Ascending aorta (tissue), 2 donors: ENCODE data around the gene FRMD1. TPM values are rescaled to one million over a fixed set of nuclear protein-coding genes. Genes with fewer than 3 reads are reported as not detected.

Source experiments
- DNase-seq, 2 donors: peaks; one replicate each; pipeline ENCODE4 v3.0.0-alpha.2; 2019; ENCODE audit warnings: low spot score in 2 of 2
- H3K27ac ChIP-seq, 2 donors: fragments of 200-600 bp; sonication (generic); one replicate each; pipeline ENCODE4 v1.5.1; 2016 to 2017; ENCODE audit warnings: mild to moderate bottlenecking in 1 of 2
- H3K27me3 ChIP-seq: fragments of 200-600 bp; sonication (generic); one replicate; pipeline ENCODE4 v1.5.1; 2017
- H3K36me3 ChIP-seq, 2 donors: fragments of 200-600 bp; sonication (generic); one replicate each; pipeline ENCODE4 v1.5.1; 2016
- H3K4me1 ChIP-seq, 2 donors: fragments of 200-600 bp; sonication (generic); one replicate each; pipeline ENCODE4 v1.5.1; 2016 to 2017; ENCODE audit warnings: mild to moderate bottlenecking in 1 of 2
- H3K4me3 ChIP-seq, 2 donors: fragments of 200-600 bp; sonication (generic); one replicate each; pipeline ENCODE4 v1.5.1; 2016 to 2017; ENCODE audit warnings: mild to moderate bottlenecking in 1 of 2
- H3K9me3 ChIP-seq, 2 donors: fragments of 200-600 bp; sonication (generic); one replicate each; pipeline ENCODE4 v1.5.1; 2016
- CTCF ChIP-seq, 3 experiments: fragments of 200-600 bp in 2 of 3; fragments of 450-650 bp in 1 of 3; sonication (generic) in 2 of 3; IDR thresholded peaks; one replicate each; pipeline ENCODE4 v1.5.1; 2016 to 2019; ENCODE audit warnings: antibody characterized with exemption in 3 of 3, mild to moderate bottlenecking in 1 of 3, moderate library complexity in 1 of 3
- intact Hi-C: fragments of 100-400 bp; cut with DNase I; formaldehyde crosslinking; loops from one replicate; pipeline ENCODE4 v1.15.1; 2023
- total RNA-seq: library from RNA; depleted of rRNA; stranded (reverse); fragments of >200 nt; gene quantifications from one replicate; pipeline ENCODE4 v1.1.0, GENCODE V29; 2016

Gene FRMD1
- total RNA-seq, 1 donor from 2014 or later, result not detected

- Histone ChIP-seq H3K27me3 (no peaks in the 10 kb centered on the region), H3K4me1 (no peaks in the 10 kb centered on the region), H3K4me3 (no peak overlapping the region), H3K36me3 (no peaks in the 10 kb centered on the region), H3K27ac (no peak overlapping the region), H3K9me3 (no peaks in the 10 kb centered on the region)
- no peak for TF ChIP-seq CTCF (IDR thresholded peaks at IDR 0.05)
- intact Hi-C loops, result no loop called here
- no peak for DNase-seq
Measured at GRCh38 chr6:168120390-168121302, 41.6 kb upstream of the FRMD1 start.

GRCh38 chr6:168119539-168119938 is 40.5 kb upstream of the FRMD1 start:
- no peaks in the 10 kb centered on the region for H3K4me1 ChIP-seq
- intact Hi-C loops, result no loop called here
- H3K4me3 ChIP-seq, result no peak overlapping the region
- no peaks in the 10 kb centered on the region for H3K36me3 ChIP-seq
- DNase-seq, result no peak
- no peak for TF ChIP-seq CTCF (IDR thresholded peaks at IDR 0.05)
- no peaks in the 10 kb centered on the region for H3K27me3 ChIP-seq
- no peak overlapping the region for H3K27ac ChIP-seq
- H3K9me3 ChIP-seq, result no peaks in the 10 kb centered on the region

- DNase-seq, result no peak
- intact Hi-C loops, result no loop called here
- Histone ChIP-seq H3K27me3 (no peaks in the 10 kb centered on the region), H3K9me3 (no peaks in the 10 kb centered on the region), H3K4me3 (no peak overlapping the region), H3K27ac (no peak overlapping the region), H3K4me1 (no peaks in the 10 kb centered on the region), H3K36me3 (no peaks in the 10 kb centered on the region)
- no peak for TF ChIP-seq CTCF (IDR thresholded peaks at IDR 0.05)
Measured at GRCh38 chr6:168118935-168119334, 39.9 kb upstream of the FRMD1 start.

GRCh38 chr6:168117942-168118341 is 38.9 kb upstream of the FRMD1 start:
- Histone ChIP-seq H3K27ac (no peak overlapping the region), H3K4me1 (no peaks in the 10 kb centered on the region), H3K27me3 (no peaks in the 10 kb centered on the region), H3K9me3 (no peaks in the 10 kb centered on the region), H3K36me3 (no peaks in the 10 kb centered on the region), H3K4me3 (no peak overlapping the region)
- TF ChIP-seq CTCF (IDR thresholded peaks at IDR 0.05), result no peak
- intact Hi-C loops, result no loop called here
- no peak for DNase-seq

GRCh38 chr6:168116975-168117899 is 38.2 kb upstream of the FRMD1 start:
- Histone ChIP-seq H3K4me3 (no peak overlapping the region), H3K4me1 (no peaks in the 10 kb centered on the region), H3K27me3 (no peaks in the 10 kb centered on the region), H3K9me3 (no peaks in the 10 kb centered on the region), H3K27ac (no peak overlapping the region), H3K36me3 (no peaks in the 10 kb centered on the region)
- no peak for DNase-seq
- intact Hi-C loops, result no loop called here
- no peak for TF ChIP-seq CTCF (IDR thresholded peaks at IDR 0.05)
